Activated naive CD4-positive, alpha-beta T cell (primary cell): ENCODE data around the gene TMEM144.
"Not testable (repeated sequence)": the region's sequence is repeated elsewhere in the genome, so short reads cannot be mapped to it uniquely, and the experiment has no call there.

Experiments used
- DNase-seq, 4 experiments: peaks; one replicate each; lab custom pipeline; 2025; lab: John Stamatoyannopoulos, UW

The TMEM144 gene

GRCh38 chr4:158236304-158237030 is 26.2 kb downstream of the TMEM144 start:
- no peak for DNase-seq

GRCh38 chr4:158238575-158238974 is 28.3 kb downstream of the TMEM144 start:
- DNase-seq = no peak

- DNase-seq = no peak
Measured at GRCh38 chr4:158239196-158239595, 28.9 kb downstream of the TMEM144 start.

GRCh38 chr4:158243071-158243470 is 32.8 kb downstream of the TMEM144 start:
- no peak for DNase-seq

GRCh38 chr4:158250321-158250720 is 40.0 kb downstream of the TMEM144 start:
- DNase-seq = no peak

GRCh38 chr4:158253350-158253980 is 43.2 kb downstream of the TMEM144 start:
- no peak for DNase-seq

- no peak for DNase-seq
Measured at GRCh38 chr4:158254292-158254691, 44.0 kb downstream of the TMEM144 start.

GRCh38 chr4:158255727-158256324 is 45.5 kb downstream of the TMEM144 start:
- no peak for DNase-seq

- no peak for DNase-seq
Measured at GRCh38 chr4:158259955-158260575, 49.8 kb downstream of the TMEM144 start.

GRCh38 chr4:158261480-158261879 is 51.2 kb downstream of the TMEM144 start:
- DNase-seq = no peak

GRCh38 chr4:158268553-158268952 is 58.3 kb downstream of the TMEM144 start:
- no peak for DNase-seq

GRCh38 chr4:158274636-158275035 is 64.3 kb downstream of the TMEM144 start:
- no peak for DNase-seq

GRCh38 chr4:158277558-158277957 is 67.3 kb downstream of the TMEM144 start:
- no peak for DNase-seq

- not testable (repeated sequence) for DNase-seq
Measured at GRCh38 chr4:158279052-158279451, 68.8 kb downstream of the TMEM144 start.

- no peak for DNase-seq
Measured at GRCh38 chr4:158280856-158281255, 70.6 kb downstream of the TMEM144 start.

GRCh38 chr4:158282252-158282651 is 72.0 kb downstream of the TMEM144 start:
- no peak for DNase-seq

- DNase-seq = no peak
Measured at GRCh38 chr4:158285429-158286216, 75.3 kb downstream of the TMEM144 start.

GRCh38 chr4:158290912-158291311 is 80.6 kb downstream of the TMEM144 start:
- DNase-seq = no peak

- DNase-seq = no peak
Measured at GRCh38 chr4:158291334-158292055, 81.2 kb downstream of the TMEM144 start.

- DNase-seq = no peak
Measured at GRCh38 chr4:158292156-158292555, 81.9 kb downstream of the TMEM144 start.

- no peak for DNase-seq
Measured at GRCh38 chr4:158295053-158295452, 84.8 kb downstream of the TMEM144 start.
